ENCODE data around the gene GIPR.
"Not testable (repeated sequence)": the region's sequence is repeated elsewhere in the genome, so short reads cannot be mapped to it uniquely, and the experiment has no call there.

Gene GIPR

DNA sequence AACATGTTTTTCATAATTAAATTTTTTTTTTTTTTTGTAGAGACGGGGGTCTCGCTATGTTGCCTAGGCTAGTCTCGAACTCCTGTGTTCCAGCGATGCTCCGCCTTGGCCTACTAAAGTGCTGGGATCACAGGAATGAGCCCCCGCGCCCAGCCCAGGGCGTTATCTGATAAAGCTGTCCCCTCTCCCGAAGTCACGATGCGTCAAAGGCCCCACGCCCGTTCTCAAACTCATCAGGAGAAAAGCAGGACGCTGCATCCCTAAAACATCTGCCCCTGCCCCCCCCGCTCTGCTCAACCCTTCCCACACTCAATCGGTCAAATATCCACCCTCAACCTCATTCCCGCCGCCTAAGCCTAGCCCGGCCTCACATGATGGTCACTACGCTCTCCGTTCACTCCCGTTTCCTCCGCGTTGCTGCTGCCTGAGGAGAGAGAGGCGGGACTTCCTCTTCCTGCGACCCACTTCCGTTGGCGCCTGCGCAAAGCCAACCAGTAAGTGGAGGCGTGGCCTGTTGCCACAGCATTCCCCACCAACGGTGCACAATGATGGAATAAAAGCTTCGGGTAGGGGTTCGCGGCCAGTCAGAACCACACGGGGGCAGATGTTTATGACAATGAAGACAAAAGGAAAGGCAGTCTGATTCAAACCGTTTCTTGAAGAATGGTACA is 23.6 kb downstream of the GIPR start, which contains the start of gene SNRPD2:
SNRPD2 (minus strand) TSS at position 438 of the 671 bp plus-strand sequence; CDS start at position 373, 65 bp downstream.
- DNase-seq (ENCODE audit: low read depth in 2 of 2): peak; percentile 78 to 80

- peak; percentile 85 to 94 for DNase-seq (ENCODE audit: low read depth in 2 of 2)
These were observed 24.4 kb downstream of the GIPR start, which contains the start of gene QPCTL for GRCh38 chr19:45692187-45693105. QPCTL (plus strand) TSS chr19:45692666; CDS start chr19:45692704, 38 bp downstream.

DNA sequence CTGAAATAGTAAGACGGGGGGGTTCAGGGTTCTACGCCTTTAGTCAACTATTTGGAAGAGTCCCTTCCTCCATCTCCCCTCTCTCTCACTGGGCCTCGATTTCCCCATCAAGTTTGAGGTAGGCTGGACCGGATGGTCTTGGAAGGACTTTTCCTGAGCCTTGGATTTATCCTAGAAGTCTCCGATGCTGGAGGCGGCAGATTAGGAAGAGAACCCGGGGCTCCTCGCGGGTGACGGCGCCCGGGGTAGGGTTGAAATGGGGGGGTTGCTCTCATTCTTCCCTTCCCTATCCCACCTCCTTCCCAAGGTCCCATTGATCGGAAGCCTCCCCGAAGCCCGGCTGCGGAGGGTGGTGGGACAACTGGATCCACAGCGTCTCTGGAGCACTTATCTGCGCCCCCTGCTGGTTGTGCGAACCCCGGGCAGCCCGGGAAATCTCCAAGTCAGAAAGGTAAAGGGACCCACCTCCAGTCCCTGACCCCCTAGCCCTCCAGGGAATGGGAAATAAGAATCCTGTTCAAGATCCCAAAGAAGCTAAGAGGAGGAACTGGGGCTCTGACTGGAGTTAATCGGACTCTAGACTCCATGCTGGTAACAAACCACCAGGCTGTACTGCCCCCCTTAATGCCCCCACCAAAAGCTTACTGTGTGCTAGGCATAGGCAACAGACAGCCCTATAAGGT is 25.2 kb downstream of the GIPR start:
- peak in 1 of 2 donors; percentile 63 for DNase-seq (ENCODE audit: low read depth in 2 of 2)

DNA sequence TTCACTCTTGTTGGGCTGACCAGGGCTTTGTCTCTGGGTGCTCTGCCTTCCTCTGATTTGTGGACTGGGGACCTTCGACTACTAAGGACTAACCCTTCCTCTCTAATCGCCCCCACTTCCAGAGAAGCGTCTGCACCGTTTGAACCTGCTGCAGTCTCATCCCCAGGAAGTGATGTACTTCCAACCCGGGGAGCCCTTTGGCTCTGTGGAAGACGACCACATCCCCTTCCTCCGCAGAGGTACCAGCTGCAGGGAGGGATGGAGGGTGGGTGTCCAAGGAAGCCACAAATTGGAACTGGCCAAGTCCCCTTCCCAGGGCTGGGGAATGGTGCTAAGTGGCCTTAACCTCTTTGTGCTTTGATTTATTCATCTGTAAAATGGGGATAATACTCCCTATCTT is 33.7 kb downstream of the GIPR start:
- no peak for DNase-seq (ENCODE audit: low read depth in 2 of 2)

DNA sequence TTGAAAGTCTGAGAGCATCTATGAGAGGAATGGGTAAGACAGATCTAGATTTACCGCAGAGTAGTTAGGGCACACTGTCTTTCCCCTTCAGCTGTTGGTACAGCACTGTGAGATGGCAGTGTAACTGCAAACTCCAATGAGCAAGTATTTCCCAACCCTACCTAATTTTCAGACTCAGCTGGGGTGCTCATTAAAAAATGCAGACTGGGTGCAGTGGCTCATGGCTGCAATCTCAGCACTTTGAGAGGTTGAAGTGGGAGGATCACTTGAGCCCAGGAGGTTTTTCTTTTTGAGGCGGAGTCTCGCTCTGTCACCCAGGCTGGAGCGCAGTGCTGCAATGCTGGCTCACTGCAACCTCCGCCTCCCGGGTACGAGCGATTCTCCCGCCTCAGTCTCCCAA is 37.1 kb downstream of the GIPR start:
- no peak for DNase-seq (ENCODE audit: low read depth in 2 of 2)

DNA sequence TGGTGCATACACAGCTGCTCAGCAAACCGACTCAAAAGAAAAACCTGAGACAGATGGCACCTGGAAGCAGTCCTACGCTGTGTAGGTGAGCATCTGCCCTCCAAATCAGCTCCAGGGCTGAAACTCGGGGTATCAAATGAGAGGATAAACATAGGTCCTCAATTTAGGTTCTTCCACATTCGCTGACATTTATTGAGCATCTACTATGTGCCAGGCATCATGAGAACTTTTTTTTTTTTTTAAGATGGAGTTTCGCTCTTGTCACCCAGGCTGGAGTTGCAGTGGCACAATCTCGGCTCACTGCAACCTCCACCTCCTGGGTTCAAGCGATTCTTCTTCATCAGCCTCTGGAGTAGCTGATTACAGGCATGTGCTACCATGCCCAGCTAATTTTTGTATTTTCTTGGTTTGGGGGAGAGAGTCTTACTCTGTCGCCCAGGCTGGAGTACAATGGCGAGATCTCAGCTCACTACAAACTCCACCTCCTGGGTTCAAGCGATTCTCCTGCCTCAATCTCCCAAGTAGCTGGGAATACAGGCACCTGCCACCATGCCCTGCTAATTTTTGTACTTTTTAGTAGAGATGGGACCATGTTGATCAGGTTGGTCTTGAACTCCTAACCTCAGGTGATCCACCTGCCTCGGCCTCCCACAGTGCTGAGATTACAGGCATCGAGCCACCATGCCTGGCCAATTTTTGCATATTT is 37.8 kb downstream of the GIPR start:
- DNase-seq (ENCODE audit: low read depth in 2 of 2): no peak

DNA sequence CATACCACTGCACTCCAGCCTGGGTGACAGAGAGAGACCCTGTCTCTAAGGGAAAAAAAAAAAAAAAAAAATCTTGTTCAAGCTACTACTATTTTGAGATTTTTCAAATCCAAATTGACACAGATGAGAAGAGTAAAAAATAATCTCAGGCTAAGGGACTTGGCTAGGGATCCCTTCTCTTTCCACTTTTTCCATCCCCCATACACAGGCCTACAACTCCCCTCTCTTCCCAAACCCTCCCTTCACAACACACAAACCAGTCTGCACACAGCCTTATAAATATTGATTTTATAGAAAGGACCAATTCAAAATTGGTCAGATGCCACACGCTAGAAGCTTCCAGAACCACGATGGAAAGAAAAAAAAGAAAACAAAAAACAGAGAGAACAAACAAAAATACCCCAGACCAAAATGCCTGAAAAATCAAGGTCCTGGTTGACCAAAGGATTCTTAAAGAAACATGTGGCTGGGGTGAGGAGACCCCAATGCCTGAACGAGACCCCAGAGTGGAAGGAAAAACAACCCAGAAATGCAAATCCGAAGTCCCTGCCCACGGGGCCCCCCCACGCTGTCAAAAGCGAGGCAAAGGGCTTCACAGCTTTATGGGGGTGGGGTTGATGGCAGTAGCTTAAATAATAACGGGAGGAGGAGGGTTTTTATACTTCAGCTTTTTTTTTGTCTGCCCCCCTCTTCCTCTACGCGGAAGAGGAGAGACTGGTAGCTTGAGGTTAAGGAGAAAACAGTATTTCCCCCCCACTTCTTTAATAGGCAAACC is 42.5 kb downstream of the GIPR start:
- DNase-seq (ENCODE audit: low read depth in 2 of 2): no peak

GRCh38 chr19:45711851-45712698 is 44.1 kb downstream of the GIPR start:
- DNase-seq (ENCODE audit: low read depth in 2 of 2): no peak

- no peak for DNase-seq (ENCODE audit: low read depth in 2 of 2)
These were observed 44.7 kb downstream of the GIPR start for GRCh38 chr19:45712699-45713067.

- no peak for DNase-seq (ENCODE audit: low read depth in 2 of 2)
These were observed 45.1 kb downstream of the GIPR start for GRCh38 chr19:45713141-45713540.

- DNase-seq (ENCODE audit: low read depth in 2 of 2): no peak
These were observed 47.1 kb downstream of the GIPR start for GRCh38 chr19:45715139-45715538.

DNA sequence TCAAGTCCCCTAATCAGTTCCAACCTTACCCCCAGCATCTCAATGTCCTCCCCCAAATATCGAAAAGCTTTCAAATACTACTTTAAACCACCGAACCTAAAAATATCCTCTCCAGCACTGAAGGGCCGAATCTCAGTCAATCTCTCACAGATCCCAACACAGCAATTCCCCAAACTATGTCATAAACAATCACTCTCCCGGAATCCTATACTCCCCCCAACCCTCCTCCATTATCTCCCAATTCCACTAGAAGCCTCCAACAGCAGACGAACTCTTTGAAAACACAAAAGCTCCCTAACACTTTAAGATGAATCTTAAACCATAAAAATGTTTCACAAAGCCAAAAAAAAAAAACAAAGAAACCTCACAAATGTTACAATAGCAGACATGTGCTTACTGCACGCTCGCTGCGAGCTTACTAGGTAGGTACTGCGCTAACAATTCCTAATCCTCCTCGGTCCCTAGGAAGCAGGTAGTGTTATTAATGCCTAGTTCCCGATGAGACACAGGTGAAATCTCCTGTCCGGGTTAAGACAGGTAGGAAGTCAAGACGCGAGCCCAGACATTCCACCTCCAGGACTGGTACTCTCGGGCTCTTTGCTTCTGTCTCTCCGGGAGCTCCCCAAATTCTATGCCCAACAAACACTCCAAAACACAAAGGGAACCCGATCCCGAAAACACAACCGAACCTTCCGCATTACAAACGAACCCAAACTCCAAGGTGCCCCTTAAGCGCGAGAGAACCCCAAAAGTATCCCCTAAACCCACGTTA is 48.5 kb downstream of the GIPR start:
- no peak for DNase-seq (ENCODE audit: low read depth in 2 of 2)

DNA sequence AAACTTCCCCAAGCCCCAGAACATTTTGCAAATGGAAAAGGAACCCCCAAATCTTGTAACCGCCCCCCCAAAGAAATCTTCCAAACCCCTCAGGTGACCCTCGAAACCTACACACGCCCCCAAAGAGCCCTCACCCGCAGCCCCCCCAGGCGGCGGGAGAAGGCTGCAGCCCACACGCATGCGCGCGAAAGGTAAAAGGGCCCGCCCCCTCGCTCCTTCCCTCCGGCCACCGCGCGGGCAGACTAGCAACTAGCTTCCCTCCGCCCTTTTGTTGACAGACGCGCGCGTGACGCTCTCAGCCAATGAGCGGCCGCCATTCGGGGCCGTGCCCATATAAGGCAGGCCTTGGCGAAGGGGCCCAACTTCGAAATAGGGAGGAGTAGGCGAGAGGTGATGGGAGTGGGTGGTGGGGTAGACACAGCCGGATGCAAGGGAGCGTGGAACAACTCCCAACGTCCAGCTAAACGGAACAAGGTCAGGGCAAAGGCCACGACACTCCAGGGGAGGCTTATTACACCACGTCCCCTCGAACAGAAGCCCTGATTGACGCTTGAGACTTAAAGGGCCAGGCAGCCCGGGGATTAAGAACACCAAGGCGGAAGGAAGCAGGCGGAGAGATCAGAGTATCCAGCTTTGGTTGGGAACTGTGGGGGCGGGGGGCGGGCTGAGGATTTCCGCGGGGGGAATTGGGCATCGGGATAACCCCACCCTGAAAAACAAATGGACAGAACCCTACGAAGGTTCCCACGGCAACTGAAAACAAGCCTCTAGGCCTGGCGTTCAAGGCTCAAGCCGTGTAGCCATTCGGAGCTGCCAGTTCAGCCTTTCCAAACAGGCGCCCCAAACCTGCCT is 49.3 kb downstream of the GIPR start:
- peak; percentile 83 to 95 for DNase-seq (ENCODE audit: low read depth in 2 of 2)

- DNase-seq (ENCODE audit: low read depth in 2 of 2): no peak
These were observed 50.1 kb downstream of the GIPR start for GRCh38 chr19:45717983-45718650.

GRCh38 chr19:45720065-45720464 is 52.0 kb downstream of the GIPR start:
- DNase-seq (ENCODE audit: low read depth in 2 of 2): not testable (repeated sequence)

GRCh38 chr19:45728683-45729082 is 60.7 kb downstream of the GIPR start:
- not testable (repeated sequence) for DNase-seq (ENCODE audit: low read depth in 2 of 2)

- DNase-seq (ENCODE audit: low read depth in 2 of 2): no peak
These were observed 61.8 kb downstream of the GIPR start for GRCh38 chr19:45729800-45730290.
